GM18873 (cell line): ENCODE results near the gene CDK2.

Source experiments
- ATAC-seq: cut with Tn5 transposase; IDR thresholded peaks from one replicate; pipeline ENCODE4 v1.9.1; 2021; ENCODE audit warnings: mild to moderate bottlenecking, moderate library complexity, moderate number of reproducible peaks; ENCODE audit not compliant: unreplicated experiment, low FRiP score

CDK2 gene

GRCh38 chr12:56007564-56008559 is 41.2 kb downstream of the CDK2 start:
- ATAC-seq: no peak

DNA sequence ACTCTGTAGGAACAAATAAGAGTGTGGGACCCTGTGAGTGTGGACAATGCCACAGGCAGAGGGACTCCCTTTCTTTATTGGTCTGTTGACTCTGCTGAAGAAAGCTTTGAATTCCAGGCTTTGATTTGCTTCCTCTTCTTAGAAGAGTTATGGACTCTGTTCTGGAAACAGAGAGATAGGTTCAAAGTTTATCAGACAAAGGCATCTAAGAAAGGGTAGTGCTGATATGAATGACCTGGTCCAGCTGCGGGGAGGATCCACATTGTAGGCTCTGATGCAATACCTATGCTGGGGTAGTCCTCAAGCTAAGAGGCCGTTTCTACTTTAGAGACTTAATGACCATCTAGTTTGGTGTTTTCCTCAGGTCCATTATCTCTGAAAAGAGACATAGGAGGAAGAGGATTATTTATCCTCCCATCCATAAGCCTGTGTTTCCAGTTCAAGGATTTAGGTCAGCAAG is 43.5 kb downstream of the CDK2 start:
- ATAC-seq: no peak

- no peak for ATAC-seq
These were observed 45.0 kb downstream of the CDK2 start for GRCh38 chr12:56011509-56012090.

DNA sequence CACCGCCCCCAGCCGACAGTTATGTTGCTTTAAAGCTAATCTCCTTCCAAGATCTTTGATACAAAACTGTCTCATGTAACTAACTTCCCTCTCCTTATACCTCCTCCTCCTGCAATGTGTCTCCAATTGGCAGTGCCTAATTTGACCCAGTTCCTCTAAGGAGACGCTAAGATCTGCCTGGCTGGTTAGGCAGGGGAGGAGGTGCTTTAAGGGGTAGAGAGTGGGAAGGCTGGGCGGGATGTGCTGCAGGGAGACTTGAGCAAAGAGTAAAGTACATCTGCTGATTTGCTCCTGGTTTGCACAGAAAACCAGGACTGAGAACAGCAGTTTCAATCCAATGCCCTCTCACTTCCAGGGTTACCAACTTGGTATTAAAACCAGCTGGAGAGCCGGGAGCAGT is 46.9 kb downstream of the CDK2 start:
- no peak for ATAC-seq

DNA sequence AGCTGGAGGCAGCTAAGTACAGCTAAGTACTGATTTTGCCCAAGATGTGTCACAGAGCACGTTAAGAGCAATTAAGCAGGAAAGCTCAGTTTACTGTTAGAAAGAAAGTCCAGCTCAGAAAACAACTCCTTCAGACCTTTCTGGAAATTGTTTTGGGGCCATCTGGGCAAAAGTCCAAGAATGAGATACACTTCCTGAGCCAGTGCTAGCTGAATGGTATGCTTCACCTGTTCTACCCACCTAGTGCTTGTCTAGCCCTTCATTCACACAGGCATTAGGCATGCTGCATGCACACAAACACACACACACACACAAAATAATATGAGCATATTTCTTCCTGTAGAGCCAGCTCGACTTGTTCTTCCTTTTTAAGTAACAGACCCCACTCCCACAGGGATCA is 47.6 kb downstream of the CDK2 start:
- ATAC-seq: no peak

GRCh38 chr12:56017181-56017580 is 50.6 kb downstream of the CDK2 start:
- no peak for ATAC-seq

DNA sequence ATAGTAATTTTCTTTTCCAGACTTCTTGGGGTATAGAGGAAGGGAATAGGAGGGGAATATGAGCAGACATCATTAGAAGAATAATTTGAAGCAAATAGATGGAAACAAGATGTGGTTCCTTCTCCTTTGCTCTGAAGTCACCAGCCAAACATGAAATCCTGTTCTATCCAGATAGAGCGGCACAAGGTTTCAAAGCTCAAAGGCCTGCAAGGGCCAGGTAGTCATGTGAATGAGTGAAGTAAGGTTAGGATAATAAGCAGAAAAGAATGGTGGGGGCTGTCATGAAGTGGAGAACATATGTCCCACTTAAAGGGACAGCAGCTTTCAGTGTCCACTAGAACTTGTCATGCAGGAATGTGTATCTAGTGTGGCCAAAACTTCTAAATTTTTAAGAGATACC is 51.7 kb downstream of the CDK2 start:
- no peak for ATAC-seq

- no peak for ATAC-seq
These were observed 54.0 kb downstream of the CDK2 start, which contains the start of gene IKZF4 for GRCh38 chr12:56020423-56021184. TSS of gene IKZF4 (plus strand) at chr12:56021043. CDS start at chr12:56021494, 451 bp downstream.

DNA sequence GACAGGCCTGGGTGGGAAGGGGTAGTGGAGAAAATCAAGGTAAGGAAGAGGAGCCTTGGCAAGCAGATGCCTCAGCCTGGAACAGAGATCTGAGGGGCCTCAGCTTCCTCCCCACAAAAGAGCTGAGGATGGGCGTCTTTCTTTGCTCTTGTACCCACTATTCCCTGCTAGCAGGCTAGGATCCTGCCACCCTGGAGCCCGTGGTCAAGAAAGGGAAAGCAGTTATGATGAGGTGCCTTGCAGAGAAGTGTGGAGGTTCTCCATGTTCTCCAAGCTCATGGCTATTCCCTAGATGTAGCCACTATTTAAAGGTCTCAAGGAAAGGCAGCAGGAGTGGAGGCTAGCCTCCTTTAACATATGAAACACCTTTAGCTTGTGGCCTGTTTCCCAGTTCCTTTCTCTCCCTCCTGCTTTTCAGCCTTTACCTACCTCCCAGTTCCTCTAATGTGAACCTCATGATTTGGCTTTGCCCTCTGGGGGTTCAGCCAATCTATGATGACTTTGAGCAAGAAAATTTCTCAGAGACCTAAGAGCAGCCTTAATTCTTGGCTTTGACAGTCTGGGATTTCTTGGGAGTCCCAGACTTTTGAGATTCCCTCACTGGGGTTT is 55.4 kb downstream of the CDK2 start:
- ATAC-seq: no peak
